HepG2 (cell line): Measurements from ENCODE around the gene TUFM. TPM values are rescaled to one million over a fixed set of nuclear protein-coding genes. Genes with fewer than 3 reads are reported as not detected.

ENCODE experiments used
- ASH2L ChIP-seq: fragments of 300-600, 200-600 bp; sonication (generic); IDR thresholded peaks from 2 replicates; pipeline ENCODE4 v1.7.0; 2017; ENCODE audit warnings: low read depth, mild to moderate bottlenecking, moderate library complexity, mixed read lengths, low read length; ENCODE audit not compliant: insufficient read length
- CBX1 ChIP-seq: IDR thresholded peaks from one replicate; pipeline ENCODE4 v1.6.1; 2016; ENCODE audit warnings: antibody characterized with exemption, low read depth
- GABPB1 ChIP-seq: IDR thresholded peaks from 2 replicates; pipeline ENCODE4 v1.6.1; 2016; ENCODE audit warnings: mild to moderate bottlenecking, missing genetic modification reagents, moderate library complexity, missing compliant biosample characterization
- HDAC1 ChIP-seq: sonication (generic); formaldehyde crosslinking; IDR thresholded peaks from 2 replicates; pipeline ENCODE4 v1.5.1; 2020; ENCODE audit warnings: mild to moderate bottlenecking, missing genetic modification reagents
- HOXD1 ChIP-seq: sonication (generic); formaldehyde crosslinking; IDR thresholded peaks from 2 replicates; pipeline ENCODE4 v1.5.0; 2020; ENCODE audit warnings: missing genetic modification reagents
- PCBP1 ChIP-seq: fragments of 200-400 bp; formaldehyde crosslinking; IDR thresholded peaks from 2 replicates; pipeline ENCODE4 v1.6.1; 2017; ENCODE audit warnings: mild to moderate bottlenecking, low read depth, low read length, borderline replicate concordance
- TAF1 ChIP-seq: sonication (generic); formaldehyde crosslinking; IDR thresholded peaks from 2 replicates; pipeline ENCODE4 v1.4.0; 2020; ENCODE audit warnings: missing genetic modification reagents
- ZBTB3 ChIP-seq: sonication (generic); formaldehyde crosslinking; IDR thresholded peaks from 2 replicates; pipeline ENCODE4 v1.4.0; 2020; ENCODE audit warnings: low read depth, mild to moderate bottlenecking, moderate library complexity, missing genetic modification reagents, borderline replicate concordance
- ZBTB7B ChIP-seq: sonication (generic); formaldehyde crosslinking; IDR thresholded peaks from 2 replicates; pipeline ENCODE4 v1.4.0; 2020; ENCODE audit warnings: missing genetic modification reagents
- ZFX ChIP-seq: sonication (generic); formaldehyde crosslinking; IDR thresholded peaks from 2 replicates; pipeline ENCODE4 v1.4.0; 2020; ENCODE audit warnings: mild to moderate bottlenecking, low read depth, missing genetic modification reagents, moderate library complexity
- ZNF10 ChIP-seq: sonication (generic); formaldehyde crosslinking; IDR thresholded peaks from 2 replicates; pipeline ENCODE4 v1.4.0; 2020; ENCODE audit warnings: mild to moderate bottlenecking, low read depth, missing genetic modification reagents, borderline replicate concordance
- ZNF441 ChIP-seq: sonication (generic); formaldehyde crosslinking; IDR thresholded peaks from 2 replicates; pipeline ENCODE4 v1.7.0; 2021; ENCODE audit warnings: missing genetic modification reagents, borderline replicate concordance
- ZNF468 ChIP-seq: sonication (generic); formaldehyde crosslinking; IDR thresholded peaks from 2 replicates; pipeline ENCODE4 v1.8.0; 2022; ENCODE audit warnings: mild to moderate bottlenecking, moderate library complexity, missing genetic modification reagents
- ZNF605 ChIP-seq: sonication (generic); formaldehyde crosslinking; IDR thresholded peaks from 2 replicates; pipeline ENCODE4 v1.8.0; 2022; ENCODE audit warnings: mild to moderate bottlenecking, missing genetic modification reagents
- ZNF629 ChIP-seq: sonication (generic); formaldehyde crosslinking; conservative IDR thresholded peaks from 2 replicates; pipeline ENCODE4 v1.5.0; 2020; ENCODE audit warnings: missing genetic modification reagents
- ZNF816 ChIP-seq: sonication (generic); formaldehyde crosslinking; IDR thresholded peaks from 2 replicates; pipeline ENCODE4 v1.8.0; 2022; ENCODE audit warnings: missing genetic modification reagents, mild to moderate bottlenecking, borderline replicate concordance
- polyA plus RNA-seq, 8 experiments: library from polyadenylated mRNA; depleted of rRNA in 3 of 8; stranded (reverse) in 7 of 8; unstranded in 1 of 8; fragments of >200 nt; fragmentation: Illumina TruSeq in 4 of 8; extraction: Trizol in 4 of 8; gene quantifications; 2 replicates each; pipeline versions ENCODE4 v1.2.1 to v1.2.3, GENCODE V29; 2011 to 2016; ENCODE audit warnings: low read depth in 4 of 8, missing spikeins in 1 of 8, mixed read lengths in 1 of 8; ENCODE audit not compliant: insufficient read depth in 1 of 8
- total RNA-seq, 5 experiments: library from RNA; depleted of rRNA; stranded (reverse); fragments of >200 nt; fragmentation: Illumina TruSeq; extraction: Trizol; gene quantifications; 2 replicates each; pipeline ENCODE4 v1.2.3, GENCODE V29; 2016; ENCODE audit warnings: low read depth in 1 of 5
- TF ChIP-seq, protein P1 (sequence below): sonication (generic); formaldehyde crosslinking; IDR thresholded peaks from 2 replicates; pipeline ENCODE4 v1.5.1; 2020; ENCODE audit warnings: missing genetic modification reagents, mild to moderate bottlenecking, borderline replicate concordance
- TF ChIP-seq, protein P2 (sequence below): sonication (generic); formaldehyde crosslinking; IDR thresholded peaks from 2 replicates; pipeline ENCODE4 v1.5.0; 2020; ENCODE audit warnings: mild to moderate bottlenecking, missing genetic modification reagents
- TF ChIP-seq, protein P3 (sequence below): sonication (generic); formaldehyde crosslinking; IDR thresholded peaks from 2 replicates; pipeline ENCODE4 v1.5.0; 2020; ENCODE audit warnings: missing genetic modification reagents
- TF ChIP-seq, protein P4 (sequence below): IDR thresholded peaks from 2 replicates; pipeline ENCODE4 v1.6.1; 2018; ENCODE audit warnings: missing genetic modification reagents
- TF ChIP-seq, protein P5 (sequence below): IDR thresholded peaks from 2 replicates; pipeline ENCODE4 v1.6.1; 2016; ENCODE audit warnings: low read depth

TUFM gene
- total and polyA plus RNA-seq, 2 of the 13 experiments (the other 11 are each of a cell fraction or from before 2014, with no cell fraction given) = 206 to 298 TPM

DNA sequence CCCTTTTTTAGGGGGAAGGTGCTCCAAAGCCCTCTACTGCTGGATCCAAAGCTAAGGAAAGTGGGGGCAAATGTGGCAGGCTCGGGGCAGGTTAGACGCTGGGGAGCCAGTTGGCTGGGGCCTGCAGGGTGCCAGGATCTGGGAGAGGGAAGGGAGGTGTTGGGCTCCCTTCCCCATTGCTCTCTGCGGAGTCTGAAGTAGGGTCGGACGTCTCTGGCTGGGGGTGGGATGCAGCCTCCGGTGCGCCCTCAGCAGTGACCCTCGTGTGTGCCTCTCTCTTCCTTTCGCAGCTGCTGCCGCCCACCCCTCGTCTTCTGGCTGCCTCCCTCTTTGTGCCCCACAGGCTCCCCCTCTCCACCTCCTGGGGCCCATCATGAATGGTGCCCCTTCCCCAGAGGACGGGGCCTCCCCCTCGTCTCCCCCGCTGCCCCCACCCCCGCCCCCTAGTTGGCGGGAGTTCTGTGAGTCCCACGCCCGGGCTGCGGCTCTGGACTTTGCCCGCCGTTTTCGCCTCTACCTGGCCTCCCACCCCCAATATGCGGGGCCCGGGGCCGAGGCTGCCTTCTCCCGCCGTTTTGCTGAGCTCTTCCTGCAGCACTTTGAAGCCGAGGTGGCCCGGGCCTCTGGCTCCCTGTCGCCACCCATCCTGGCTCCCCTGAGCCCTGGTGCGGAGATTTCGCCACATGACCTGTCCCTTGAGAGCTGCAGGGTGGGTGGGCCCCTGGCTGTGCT is 19.7 kb upstream of the TUFM start (continued):
- TF ChIP-seq, protein P1, sequence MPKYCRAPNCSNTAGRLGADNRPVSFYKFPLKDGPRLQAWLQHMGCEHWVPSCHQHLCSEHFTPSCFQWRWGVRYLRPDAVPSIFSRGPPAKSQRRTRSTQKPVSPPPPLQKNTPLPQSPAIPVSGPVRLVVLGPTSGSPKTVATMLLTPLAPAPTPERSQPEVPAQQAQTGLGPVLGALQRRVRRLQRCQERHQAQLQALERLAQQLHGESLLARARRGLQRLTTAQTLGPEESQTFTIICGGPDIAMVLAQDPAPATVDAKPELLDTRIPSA (CRISPR knock-in tag) = peak; percentile 78; the same call in 1 of the 2 replicates
- TF ChIP-seq ASH2L (peak; percentile 72), ZNF10 (CRISPR knock-in tag) (no peak), ZNF605 (CRISPR knock-in tag) (no peak), CBX1 (no peak), ZNF441 (CRISPR knock-in tag) (no peak), PCBP1 (no peak; the same call in 1 of the 2 replicates), ZFX (CRISPR knock-in tag) (peak; percentile 48), ZBTB3 (CRISPR knock-in tag) (no peak), HOXD1 (CRISPR knock-in tag) (0 out of 2 replicates have a peak, but pooled peaks have one; percentile 39), GABPB1 (CRISPR knock-in tag) (peak; percentile 75; the same call in 1 of the 2 replicates), ZNF629 (no peak), ZNF816 (CRISPR knock-in tag) (0 out of 2 replicates have a peak, but pooled peaks have one; percentile 59), ZBTB7B (0 out of 2 replicates have a peak, but pooled peaks have one; percentile 25), HDAC1 (CRISPR knock-in tag) (peak; percentile 64), TAF1 (CRISPR knock-in tag) (peak; percentile 28; the same call in 1 of the 2 replicates), ZNF468 (CRISPR knock-in tag) (no peak)
- TF ChIP-seq, protein P2, sequence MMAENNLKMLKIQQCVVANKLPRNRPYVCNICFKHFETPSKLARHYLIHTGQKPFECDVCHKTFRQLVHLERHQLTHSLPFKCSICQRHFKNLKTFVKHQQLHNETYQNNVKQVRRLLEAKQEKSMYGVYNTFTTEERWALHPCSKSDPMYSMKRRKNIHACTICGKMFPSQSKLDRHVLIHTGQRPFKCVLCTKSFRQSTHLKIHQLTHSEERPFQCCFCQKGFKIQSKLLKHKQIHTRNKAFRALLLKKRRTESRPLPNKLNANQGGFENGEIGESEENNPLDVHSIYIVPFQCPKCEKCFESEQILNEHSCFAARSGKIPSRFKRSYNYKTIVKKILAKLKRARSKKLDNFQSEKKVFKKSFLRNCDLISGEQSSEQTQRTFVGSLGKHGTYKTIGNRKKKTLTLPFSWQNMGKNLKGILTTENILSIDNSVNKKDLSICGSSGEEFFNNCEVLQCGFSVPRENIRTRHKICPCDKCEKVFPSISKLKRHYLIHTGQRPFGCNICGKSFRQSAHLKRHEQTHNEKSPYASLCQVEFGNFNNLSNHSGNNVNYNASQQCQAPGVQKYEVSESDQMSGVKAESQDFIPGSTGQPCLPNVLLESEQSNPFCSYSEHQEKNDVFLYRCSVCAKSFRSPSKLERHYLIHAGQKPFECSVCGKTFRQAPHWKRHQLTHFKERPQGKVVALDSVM (CRISPR knock-in tag) = peak; percentile 56; the same call in 1 of the 2 replicates
- TF ChIP-seq, protein P3, sequence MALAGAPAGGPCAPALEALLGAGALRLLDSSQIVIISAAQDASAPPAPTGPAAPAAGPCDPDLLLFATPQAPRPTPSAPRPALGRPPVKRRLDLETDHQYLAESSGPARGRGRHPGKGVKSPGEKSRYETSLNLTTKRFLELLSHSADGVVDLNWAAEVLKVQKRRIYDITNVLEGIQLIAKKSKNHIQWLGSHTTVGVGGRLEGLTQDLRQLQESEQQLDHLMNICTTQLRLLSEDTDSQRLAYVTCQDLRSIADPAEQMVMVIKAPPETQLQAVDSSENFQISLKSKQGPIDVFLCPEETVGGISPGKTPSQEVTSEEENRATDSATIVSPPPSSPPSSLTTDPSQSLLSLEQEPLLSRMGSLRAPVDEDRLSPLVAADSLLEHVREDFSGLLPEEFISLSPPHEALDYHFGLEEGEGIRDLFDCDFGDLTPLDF = peak; percentile 37; the same call in 1 of the 2 replicates
- TF ChIP-seq, protein P4, sequence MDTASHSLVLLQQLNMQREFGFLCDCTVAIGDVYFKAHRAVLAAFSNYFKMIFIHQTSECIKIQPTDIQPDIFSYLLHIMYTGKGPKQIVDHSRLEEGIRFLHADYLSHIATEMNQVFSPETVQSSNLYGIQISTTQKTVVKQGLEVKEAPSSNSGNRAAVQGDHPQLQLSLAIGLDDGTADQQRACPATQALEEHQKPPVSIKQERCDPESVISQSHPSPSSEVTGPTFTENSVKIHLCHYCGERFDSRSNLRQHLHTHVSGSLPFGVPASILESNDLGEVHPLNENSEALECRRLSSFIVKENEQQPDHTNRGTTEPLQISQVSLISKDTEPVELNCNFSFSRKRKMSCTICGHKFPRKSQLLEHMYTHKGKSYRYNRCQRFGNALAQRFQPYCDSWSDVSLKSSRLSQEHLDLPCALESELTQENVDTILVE (CRISPR knock-in tag) = peak; percentile 52; the same call in 1 of the 2 replicates
- TF ChIP-seq, protein P5, sequence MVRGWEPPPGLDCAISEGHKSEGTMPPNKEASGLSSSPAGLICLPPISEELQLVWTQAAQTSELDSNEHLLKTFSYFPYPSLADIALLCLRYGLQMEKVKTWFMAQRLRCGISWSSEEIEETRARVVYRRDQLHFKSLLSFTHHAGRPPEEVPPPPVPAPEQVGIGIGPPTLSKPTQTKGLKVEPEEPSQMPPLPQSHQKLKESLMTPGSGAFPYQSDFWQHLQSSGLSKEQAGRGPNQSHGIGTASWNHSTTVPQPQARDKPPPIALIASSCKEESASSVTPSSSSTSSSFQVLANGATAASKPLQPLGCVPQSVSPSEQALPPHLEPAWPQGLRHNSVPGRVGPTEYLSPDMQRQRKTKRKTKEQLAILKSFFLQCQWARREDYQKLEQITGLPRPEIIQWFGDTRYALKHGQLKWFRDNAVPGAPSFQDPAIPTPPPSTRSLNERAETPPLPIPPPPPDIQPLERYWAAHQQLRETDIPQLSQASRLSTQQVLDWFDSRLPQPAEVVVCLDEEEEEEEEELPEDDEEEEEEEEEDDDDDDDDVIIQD (CRISPR knock-in tag) = 0 out of 2 replicates have a peak, but pooled peaks have one; percentile 10
